RKO (cell line): Measurements from ENCODE around the gene RNF168.
"Not testable (repeated sequence)": the region's sequence is repeated elsewhere in the genome, so short reads cannot be mapped to it uniquely, and the experiment has no call there.

Experiments
- DNase-seq: peaks from one replicate; pipeline ENCODE4 v3.0.0-alpha.2; 2016; ENCODE audit warnings: low spot score

RNF168 gene

GRCh38 chr3:196503196-196504076 lies at the start of gene RNF168:
Gene RNF168 (minus strand): TSS chr3:196503768. CDS start chr3:196503173, 595 bp downstream.
- peak; percentile 96 for DNase-seq

GRCh38 chr3:196552253-196552652 lies 48.7 kb upstream of the RNF168 start:
- no peak for DNase-seq

GRCh38 chr3:196550172-196550571 lies 46.6 kb upstream of the RNF168 start:
- not testable (repeated sequence) for DNase-seq

- DNase-seq, result not testable (repeated sequence)
These were observed 45.7 kb upstream of the RNF168 start for GRCh38 chr3:196549312-196549711.

GRCh38 chr3:196547067-196547466 lies 43.5 kb upstream of the RNF168 start:
- no peak for DNase-seq

GRCh38 chr3:196546537-196546936 lies 43.0 kb upstream of the RNF168 start:
- no peak for DNase-seq

GRCh38 chr3:196544491-196544992 lies 41.0 kb upstream of the RNF168 start:
- no peak for DNase-seq

GRCh38 chr3:196541684-196542445 lies 38.3 kb upstream of the RNF168 start:
- no peak for DNase-seq

GRCh38 chr3:196537319-196537984 lies 33.9 kb upstream of the RNF168 start:
- DNase-seq, result no peak

GRCh38 chr3:196533260-196533681 lies 29.7 kb upstream of the RNF168 start:
- no peak for DNase-seq

- DNase-seq, result no peak
These were observed 27.9 kb upstream of the RNF168 start for GRCh38 chr3:196531418-196531817.

- peak; percentile 81 for DNase-seq
These were observed 25.2 kb upstream of the RNF168 start for GRCh38 chr3:196528639-196529233.

GRCh38 chr3:196525141-196525540 lies 21.6 kb upstream of the RNF168 start:
- DNase-seq, result no peak

- DNase-seq, result peak; percentile 53
These were observed 21.0 kb upstream of the RNF168 start for GRCh38 chr3:196524527-196524926.

- DNase-seq, result no peak
These were observed 20.3 kb upstream of the RNF168 start for GRCh38 chr3:196523841-196524240.

GRCh38 chr3:196521291-196521690 lies 17.7 kb upstream of the RNF168 start:
- not testable (repeated sequence) for DNase-seq

GRCh38 chr3:196519718-196520082 lies 16.1 kb upstream of the RNF168 start:
- no peak for DNase-seq

GRCh38 chr3:196518966-196519717 lies 15.6 kb upstream of the RNF168 start:
- DNase-seq, result peak; percentile 93

GRCh38 chr3:196517919-196518318 lies 14.4 kb upstream of the RNF168 start:
- no peak for DNase-seq

- DNase-seq, result peak; percentile 19
These were observed 13.7 kb upstream of the RNF168 start for GRCh38 chr3:196517162-196517800.
